Common myeloid progenitor, CD34-positive (primary cell): ENCODE results near the gene RTN4RL1.
A peak's percentile ranks its signal among the peaks of the same experiment; 100 is the strongest.

Experiments
- CTCF ChIA-PET: fragments of 350-600 bp; sonication (Branson Sonifier 250); formaldehyde crosslinking; loops from one replicate; lab custom pipeline; 2021; ENCODE audit warnings: antibody characterized with exemption; lab: Charles Lee
- POLR2A ChIA-PET: fragments of 350-600 bp; sonication (Branson Sonifier 250); formaldehyde crosslinking; loops from one replicate; lab custom pipeline; 2021; ENCODE audit warnings: antibody characterized with exemption; lab: Charles Lee
- DNase-seq, 3 donors: peaks; one replicate each; pipeline versions ENCODE4 v3.0.0 to v3.0.0-alpha.2; 2013
- H3K27ac ChIP-seq, 2 experiments: 1 replicate in 1 of 2; 2 replicates in 1 of 2; pipeline ENCODE4 v1.7.0; 2013; ENCODE audit warnings: inconsistent platforms in 2 of 2, low read length in 2 of 2, mild to moderate bottlenecking in 2 of 2, low read depth in 1 of 2, moderate library complexity in 1 of 2; ENCODE audit not compliant: severe bottlenecking in 2 of 2, insufficient read depth in 1 of 2, poor library complexity in 1 of 2
- H3K27me3 ChIP-seq, 5 experiments: replicated peaks in 2 of 5; 1 replicate in 3 of 5; 2 replicates in 2 of 5; pipeline versions ENCODE4 v1.6.1 to v1.7.0; 2013; ENCODE audit warnings: low read length in 4 of 5, mild to moderate bottlenecking in 2 of 5, moderate library complexity in 2 of 5, inconsistent platforms in 1 of 5; ENCODE audit not compliant: insufficient read depth in 5 of 5, control insufficient read depth in 4 of 5
- H3K36me3 ChIP-seq, 4 experiments: 1 replicate in 2 of 4; 2 replicates in 2 of 4; pipeline versions ENCODE4 v1.6.1 to v1.7.0; 2013; ENCODE audit warnings: low read length in 3 of 4, control low read depth in 1 of 4, mild to moderate bottlenecking in 1 of 4; ENCODE audit not compliant: control insufficient read depth in 4 of 4, insufficient read depth in 4 of 4
- H3K4me1 ChIP-seq, 4 experiments: 1 replicate in 3 of 4; 2 replicates in 1 of 4; pipeline versions ENCODE4 v1.6.1 to v1.7.1; 2013; ENCODE audit warnings: low read length in 3 of 4, mild to moderate bottlenecking in 3 of 4, control low read depth in 1 of 4, inconsistent platforms in 1 of 4, moderate library complexity in 1 of 4; ENCODE audit not compliant: control insufficient read depth in 4 of 4, insufficient read depth in 4 of 4; ENCODE audit errors: control extremely low read depth in 1 of 4
- H3K4me3 ChIP-seq, 7 experiments: 1 replicate in 4 of 7; 2 replicates in 3 of 7; pipeline versions ENCODE4 v1.5.1 to v1.7.0; 2013; ENCODE audit warnings: mild to moderate bottlenecking in 7 of 7, low read length in 6 of 7, moderate library complexity in 6 of 7, inconsistent platforms in 2 of 7, low read depth in 2 of 7, control low read depth in 1 of 7; ENCODE audit not compliant: insufficient read depth in 4 of 7, control insufficient read depth in 1 of 7; ENCODE audit errors: extremely low read depth in 1 of 7
- H3K9me3 ChIP-seq, 5 experiments: 1 replicate in 4 of 5; 2 replicates in 1 of 5; pipeline versions ENCODE4 v1.6.1 to v1.7.1; 2013; ENCODE audit warnings: low read length in 4 of 5, mild to moderate bottlenecking in 2 of 5, inconsistent platforms in 1 of 5, low read depth in 1 of 5, moderate library complexity in 1 of 5; ENCODE audit not compliant: control insufficient read depth in 4 of 5, insufficient read depth in 2 of 5; ENCODE audit errors: control extremely low read depth in 1 of 5
- WGBS: methylation state at CpG from one replicate; pipeline ENCODE4 v1.1.5; 2013; ENCODE audit not compliant: insufficient coverage; 5-methylcytosine and 5-hydroxymethylcytosine counted together

Gene RTN4RL1

GRCh38 chr17:2024572-2025219, 438 bp downstream of the RTN4RL1 start:
- WGBS = under 1% methylated on average over 57 of the region's 73 CpGs
- Histone ChIP-seq H3K36me3 (no peaks in the 10 kb centered on the region), H3K9me3 (no peaks in the 10 kb centered on the region), H3K27me3 (peaks cover 9 to 54% (median 20%) of the 10 kb centered on the region in 5 experiments), H3K27ac (no peak overlapping the region), H3K4me1 (peaks cover 0 to 61% (median 53%) of the 10 kb centered on the region in 4 experiments), H3K4me3 (peak overlapping the region; percentile 24 to 75 (median 54))
- ChIA-PET CTCF (interaction anchor here (0.9 to 5.5 kb wide), 7 partner anchors 15 to 143 kb away, joined by 3 to 25 read pairs (median 3); no protein-coding TSS in a partner anchor), POLR2A (interaction anchor here (0.5 kb wide), 1 partner anchor 32 kb away, joined by 3 read pairs; no protein-coding TSS in a partner anchor)
- peak in 1 of 3 donors; percentile 28 for DNase-seq

- H3K27ac ChIP-seq = no peak overlapping the region
- peak; percentile 86 to 93 (median 90) for DNase-seq
- H3K36me3 ChIP-seq = no peaks in the 10 kb centered on the region
- H3K27me3 ChIP-seq = peaks cover 9 to 49% (median 26%) of the 10 kb centered on the region in 5 experiments
- ChIA-PET POLR2A (interaction anchor here (0.6 kb wide), 1 partner anchor 200 kb away, joined by 3 read pairs; no protein-coding TSS in a partner anchor), CTCF (interaction anchor here (1.1 to 5.5 kb wide), 4 partner anchors 114 to 143 kb away, joined by 3 to 25 read pairs (median 4); no protein-coding TSS in a partner anchor)
- peak overlapping the region in 6 of 7 experiments; percentile 46 to 75 (median 60) for H3K4me3 ChIP-seq
- under 1% methylated on average over 62 of the region's 85 CpGs for WGBS
- H3K4me1 ChIP-seq = peaks cover 0 to 57% (median 50%) of the 10 kb centered on the region in 4 experiments
- H3K9me3 ChIP-seq = no peaks in the 10 kb centered on the region
Observed at GRCh38 chr17:2023692-2024571, 1.2 kb downstream of the RTN4RL1 start.

- CTCF ChIA-PET = interaction anchor here (5.5 kb wide), 1 partner anchor 113 kb away, joined by 25 read pairs; no protein-coding TSS in a partner anchor
- H3K4me1 ChIP-seq = peaks cover 0 to 57% (median 50%) of the 10 kb centered on the region in 4 experiments
- WGBS = 43% methylated on average over 11 of the region's 16 CpGs
- no peaks in the 10 kb centered on the region for H3K36me3 ChIP-seq
- POLR2A ChIA-PET = no interaction called here
- H3K27ac ChIP-seq = no peak overlapping the region
- no peaks in the 10 kb centered on the region for H3K9me3 ChIP-seq
- H3K4me3 ChIP-seq = peak overlapping the region in 3 of 7 experiments; percentile 22 to 58 (median 45)
- H3K27me3 ChIP-seq = peaks cover 9 to 46% (median 29%) of the 10 kb centered on the region in 5 experiments
- DNase-seq = no peak
Observed at GRCh38 chr17:2023256-2023655, 1.9 kb downstream of the RTN4RL1 start.

- no peaks in the 10 kb centered on the region for H3K9me3 ChIP-seq
- ChIA-PET POLR2A (no interaction called here), CTCF (interaction anchor here (1.0 kb wide), 1 partner anchor 13 kb away, joined by 3 read pairs; no protein-coding TSS in a partner anchor)
- peaks cover 0 to 57% (median 50%) of the 10 kb centered on the region in 4 experiments for H3K4me1 ChIP-seq
- H3K27me3 ChIP-seq = peaks cover 9 to 41% (median 30%) of the 10 kb centered on the region in 5 experiments
- DNase-seq = peak in 2 of 3 donors; percentile 36 to 58
- H3K27ac ChIP-seq = no peak overlapping the region
- peak overlapping the region in 4 of 7 experiments; percentile 12 to 58 (median 34) for H3K4me3 ChIP-seq
- 15% methylated on average over 11 of the region's 15 CpGs for WGBS
- no peaks in the 10 kb centered on the region for H3K36me3 ChIP-seq
Observed at GRCh38 chr17:2022647-2023240, 2.4 kb downstream of the RTN4RL1 start.

- H3K9me3 ChIP-seq = no peaks in the 10 kb centered on the region
- CTCF ChIA-PET = interaction anchor here (0.7 to 1.5 kb wide), 5 partner anchors 9 to 110 kb away, joined by 3 to 6 read pairs (median 3); partner anchors contain the start of gene DPH1
- H3K27ac ChIP-seq = no peak overlapping the region
- H3K4me3 ChIP-seq = peak overlapping the region in 2 of 7 experiments; percentile 10 to 11
- peak in 1 of 3 donors; percentile 29 for DNase-seq
- peaks cover 0 to 50% (median 48%) of the 10 kb centered on the region in 4 experiments for H3K4me1 ChIP-seq
- peaks cover 0 to 21% (median 18%) of the 10 kb centered on the region in 5 experiments for H3K27me3 ChIP-seq
- no peaks in the 10 kb centered on the region for H3K36me3 ChIP-seq
- 3% methylated on average over 8 of the region's 8 CpGs for WGBS
- POLR2A ChIA-PET = no interaction called here
Observed at GRCh38 chr17:2020721-2021120, 4.4 kb downstream of the RTN4RL1 start.

GRCh38 chr17:2019723-2020122, 5.4 kb downstream of the RTN4RL1 start:
- Histone ChIP-seq H3K9me3 (no peaks in the 10 kb centered on the region), H3K27ac (no peak overlapping the region), H3K27me3 (peaks cover 0 to 19% (median 8%) of the 10 kb centered on the region in 5 experiments), H3K36me3 (no peaks in the 10 kb centered on the region), H3K4me3 (no peak overlapping the region), H3K4me1 (peaks cover 0 to 42% (median 39%) of the 10 kb centered on the region in 4 experiments)
- no peak for DNase-seq
- ChIA-PET POLR2A (no interaction called here), CTCF (interaction anchor here (1.0 to 1.5 kb wide), 5 partner anchors 20 to 225 kb away, joined by 3 to 6 read pairs (median 4); no protein-coding TSS in a partner anchor)
- 100% methylated on average over 4 of the region's 8 CpGs for WGBS
